NCI-H69 (cell line): Measurements from ENCODE around the gene HOXA2.
A peak's percentile ranks its signal among the peaks of the same experiment; 100 is the strongest.

ENCODE experiments used
- DNase-seq: peaks from one replicate; lab custom pipeline; 2025; lab: John Stamatoyannopoulos, UW

The HOXA2 gene

GRCh38 chr7:27111751-27112277 lies 9.3 kb upstream of the HOXA2 start:
- DNase-seq = peak; percentile 74

- peak; percentile 56 for DNase-seq
Measured at GRCh38 chr7:27111042-27111750, 8.7 kb upstream of the HOXA2 start.

- DNase-seq = no peak
Measured at GRCh38 chr7:27110186-27111031, 7.9 kb upstream of the HOXA2 start.

- no peak for DNase-seq
Measured at GRCh38 chr7:27109466-27110185, 7.1 kb upstream of the HOXA2 start.

GRCh38 chr7:27108390-27109127 lies 6.1 kb upstream of the HOXA2 start:
- no peak for DNase-seq

GRCh38 chr7:27107391-27108381 lies 5.2 kb upstream of the HOXA2 start:
- no peak for DNase-seq

- DNase-seq = no peak
Measured at GRCh38 chr7:27106901-27107240, 4.4 kb upstream of the HOXA2 start.

GRCh38 chr7:27106181-27106900 lies 3.9 kb upstream of the HOXA2 start:
- DNase-seq = no peak

- no peak for DNase-seq
Measured at GRCh38 chr7:27105301-27106031, 3.0 kb upstream of the HOXA2 start.

- peak; percentile 40 for DNase-seq
Measured at GRCh38 chr7:27104341-27105058, 2.0 kb upstream of the HOXA2 start.

GRCh38 chr7:27103489-27104226 lies 1.2 kb upstream of the HOXA2 start:
- DNase-seq = peak; percentile 85

- no peak for DNase-seq
Measured at GRCh38 chr7:27101957-27102580, 414 bp downstream of the HOXA2 start.

GRCh38 chr7:27101171-27101956 lies 1.1 kb downstream of the HOXA2 start:
- DNase-seq = no peak

- DNase-seq = no peak
Measured at GRCh38 chr7:27100694-27101170, 1.8 kb downstream of the HOXA2 start.

GRCh38 chr7:27099453-27100370 lies 2.8 kb downstream of the HOXA2 start:
- no peak for DNase-seq
